OCI-LY3 (cell line): ENCODE results near the gene TSPAN33.

Experiments used
- CTCF ChIP-seq: fragments of 200-600, 300-600 bp; sonication (generic); IDR thresholded peaks from 2 replicates; pipeline ENCODE4 v1.5.1; 2014; ENCODE audit warnings: antibody characterized with exemption, low read length, low read depth
- EZH2phosphoT487 ChIP-seq: fragments of 200-600 bp; shearing (Covaris generic); IDR thresholded peaks from 2 replicates; pipeline ENCODE4 v1.6.1; 2018; ENCODE audit warnings: antibody characterized with exemption, mixed run types, low read depth

- TF ChIP-seq CTCF (no peak), EZH2phosphoT487 (no peak)
Measured at GRCh38 chr7:129188892-129189660, 44.6 kb downstream of the TSPAN33 start.
